Esophagus squamous epithelium (tissue), 5 donors: ENCODE measurements around the gene CHCHD1. TPM values are rescaled to one million over a fixed set of nuclear protein-coding genes. Genes with fewer than 3 reads are reported as not detected.
A peak's percentile ranks its signal among the peaks of the same experiment; 100 is the strongest.

ENCODE experiments used
- DNase-seq: peaks from one replicate; lab custom pipeline; 2025; lab: John Stamatoyannopoulos, UW
- H3K27ac ChIP-seq, 4 donors: fragments of 200-600 bp; sonication (generic); one replicate each; pipeline ENCODE4 v1.5.1; 2016 to 2019; ENCODE audit warnings: mild to moderate bottlenecking in 1 of 4
- H3K27me3 ChIP-seq, 4 donors: fragments of 200-600 bp; sonication (generic); 1 replicate in 3 of 4; 2 replicates in 1 of 4; pipeline versions ENCODE4 v1.5.1 to v1.6.0; 2017 to 2021; ENCODE audit warnings: antibody characterized with exemption in 1 of 4
- H3K36me3 ChIP-seq, 3 donors: fragments of 200-600 bp; sonication (generic); one replicate each; pipeline ENCODE4 v1.5.1; 2016 to 2019
- H3K4me1 ChIP-seq, 3 donors: fragments of 200-600 bp; sonication (generic); one replicate each; pipeline ENCODE4 v1.5.1; 2017 to 2019
- H3K4me3 ChIP-seq, 4 donors: fragments of 200-600 bp; sonication (generic); 1 replicate in 3 of 4; 2 replicates in 1 of 4; pipeline ENCODE4 v1.5.1; 2016 to 2019; ENCODE audit warnings: mild to moderate bottlenecking in 2 of 4, moderate library complexity in 1 of 4
- H3K9me3 ChIP-seq, 3 donors: fragments of 200-600 bp; sonication (generic); one replicate each; pipeline ENCODE4 v1.5.1; 2016 to 2019
- POLR2A ChIP-seq, 4 donors: fragments of 450-650 bp; IDR thresholded peaks; one replicate each; pipeline ENCODE4 v1.6.1; 2017; ENCODE audit warnings: antibody characterized with exemption in 4 of 4, mild to moderate bottlenecking in 4 of 4, moderate library complexity in 3 of 4
- WGBS, 2 donors: methylation state at CpG; one replicate each; pipeline ENCODE4 v1.1.5; 2018; 5-methylcytosine and 5-hydroxymethylcytosine counted together
- intact Hi-C: fragments of 100-400 bp; cut with DNase I; formaldehyde crosslinking; loops from one replicate; pipeline ENCODE4 v1.15.0; 2022
- total RNA-seq, 4 donors: library from RNA; depleted of rRNA; stranded (reverse); fragments of >200 nt; gene quantifications; one replicate each; pipeline ENCODE4 v1.1.0, GENCODE V29; 2016
- TF ChIP-seq, protein P1 (sequence below), 6 experiments: fragments of 450-650 bp in 4 of 6; fragments of 200-600 bp in 2 of 6; sonication (generic) in 2 of 6; IDR thresholded peaks; one replicate each; pipeline ENCODE4 v1.5.1; 2016 to 2019; ENCODE audit warnings: antibody characterized with exemption in 6 of 6, mild to moderate bottlenecking in 4 of 6, moderate library complexity in 4 of 6
- donor health status: DM: yes; HTN: yes; CAD: no.

CHCHD1 gene
- total RNA-seq, 4 donors from 2014 or later: 21.4 to 41.1 (median 32.8) TPM

GRCh38 chr10:73812657-73813056 lies 30.8 kb downstream of the CHCHD1 start:
- DNase-seq: no peak
- Histone ChIP-seq H3K27me3 (no peaks in the 10 kb centered on the region), H3K9me3 (no peaks in the 10 kb centered on the region), H3K4me1 (peaks cover 9 to 85% (median 35%) of the 10 kb centered on the region in 3 donors), H3K36me3 (peaks cover 8 to 74% (median 17%) of the 10 kb centered on the region in 3 donors), H3K4me3 (no peak overlapping the region), H3K27ac (peak overlapping the region in 2 of 4 donors; percentile 91 to 97)
- intact Hi-C loops: no loop called here
- TF ChIP-seq, protein P1, sequence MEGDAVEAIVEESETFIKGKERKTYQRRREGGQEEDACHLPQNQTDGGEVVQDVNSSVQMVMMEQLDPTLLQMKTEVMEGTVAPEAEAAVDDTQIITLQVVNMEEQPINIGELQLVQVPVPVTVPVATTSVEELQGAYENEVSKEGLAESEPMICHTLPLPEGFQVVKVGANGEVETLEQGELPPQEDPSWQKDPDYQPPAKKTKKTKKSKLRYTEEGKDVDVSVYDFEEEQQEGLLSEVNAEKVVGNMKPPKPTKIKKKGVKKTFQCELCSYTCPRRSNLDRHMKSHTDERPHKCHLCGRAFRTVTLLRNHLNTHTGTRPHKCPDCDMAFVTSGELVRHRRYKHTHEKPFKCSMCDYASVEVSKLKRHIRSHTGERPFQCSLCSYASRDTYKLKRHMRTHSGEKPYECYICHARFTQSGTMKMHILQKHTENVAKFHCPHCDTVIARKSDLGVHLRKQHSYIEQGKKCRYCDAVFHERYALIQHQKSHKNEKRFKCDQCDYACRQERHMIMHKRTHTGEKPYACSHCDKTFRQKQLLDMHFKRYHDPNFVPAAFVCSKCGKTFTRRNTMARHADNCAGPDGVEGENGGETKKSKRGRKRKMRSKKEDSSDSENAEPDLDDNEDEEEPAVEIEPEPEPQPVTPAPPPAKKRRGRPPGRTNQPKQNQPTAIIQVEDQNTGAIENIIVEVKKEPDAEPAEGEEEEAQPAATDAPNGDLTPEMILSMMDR (IDR thresholded peaks at IDR 0.05): no peak
- TF ChIP-seq POLR2A (IDR thresholded peaks at IDR 0.05): no peak
- 46 to 58% methylated on average over 4 of the region's 4 CpGs for WGBS, 2 donors

- H3K36me3 ChIP-seq: peaks cover 2 to 74% (median 11%) of the 10 kb centered on the region in 3 donors
- no peak for DNase-seq
- 51 to 82% methylated on average over 3 to 7 of the region's 7 CpGs for WGBS, 2 donors
- TF ChIP-seq, protein P1 (IDR thresholded peaks at IDR 0.05): no peak
- TF ChIP-seq POLR2A (IDR thresholded peaks at IDR 0.05): no peak
- no peak overlapping the region for H3K27ac ChIP-seq
- no peaks in the 10 kb centered on the region for H3K9me3 ChIP-seq
- no peak overlapping the region for H3K4me3 ChIP-seq
- peaks cover 11 to 85% (median 40%) of the 10 kb centered on the region in 3 donors for H3K4me1 ChIP-seq
- intact Hi-C loops: no loop called here
- H3K27me3 ChIP-seq: no peaks in the 10 kb centered on the region
Observed at GRCh38 chr10:73813333-73813732, 31.5 kb downstream of the CHCHD1 start.

DNA sequence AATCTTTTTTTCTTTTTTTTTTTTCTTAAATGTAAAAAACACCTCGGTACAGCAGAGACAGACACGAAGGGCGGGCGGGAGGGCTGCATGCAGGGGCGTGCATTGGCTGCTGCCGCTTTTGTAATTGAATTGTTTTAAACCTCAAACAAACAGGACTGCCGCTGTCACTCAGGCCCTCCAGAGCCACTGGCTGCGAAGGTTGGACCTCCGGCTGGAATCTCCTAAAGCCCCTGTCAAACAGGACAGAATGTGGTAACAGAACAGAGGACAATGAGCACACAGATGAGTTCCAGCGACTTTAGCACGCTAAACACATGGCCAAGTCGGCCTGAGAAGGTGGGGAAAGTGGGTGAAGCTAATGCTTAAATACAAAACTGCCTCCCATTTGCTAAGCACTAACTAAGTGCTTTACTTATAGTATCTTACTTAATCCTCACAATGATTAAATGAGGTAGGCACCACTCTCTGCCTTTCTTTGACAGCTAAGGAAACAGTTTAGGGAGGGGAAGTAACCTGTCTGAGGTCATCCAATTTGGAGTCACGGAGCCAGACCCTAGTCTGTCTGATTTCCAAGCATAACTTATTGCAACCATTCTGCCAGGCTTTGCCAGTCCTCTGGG lies 32.5 kb downstream of the CHCHD1 start:
- WGBS, 2 donors: 65 to 86% methylated on average over 6 to 7 of the region's 13 CpGs
- DNase-seq: no peak
- intact Hi-C loops: no loop called here
- no peaks in the 10 kb centered on the region for H3K27me3 ChIP-seq
- no peak overlapping the region for H3K27ac ChIP-seq
- TF ChIP-seq, protein P1 (IDR thresholded peaks at IDR 0.05): no peak
- TF ChIP-seq POLR2A (IDR thresholded peaks at IDR 0.05): no peak
- no peak overlapping the region for H3K4me3 ChIP-seq
- H3K4me1 ChIP-seq: peaks cover 22 to 88% (median 50%) of the 10 kb centered on the region in 3 donors
- peaks cover 0 to 72% (median 10%) of the 10 kb centered on the region in 3 donors for H3K36me3 ChIP-seq
- H3K9me3 ChIP-seq: no peaks in the 10 kb centered on the region

- peaks cover 0 to 68% (median 10%) of the 10 kb centered on the region in 3 donors for H3K36me3 ChIP-seq
- WGBS, 2 donors: 82 to 87% methylated on average over 4 to 11 of the region's 22 CpGs
- H3K27ac ChIP-seq: peak overlapping the region in 1 of 4 donors; percentile 76
- peaks cover 26 to 88% (median 50%) of the 10 kb centered on the region in 3 donors for H3K4me1 ChIP-seq
- intact Hi-C loops: no loop called here
- no peak for TF ChIP-seq POLR2A (IDR thresholded peaks at IDR 0.05)
- TF ChIP-seq, protein P1 (IDR thresholded peaks at IDR 0.05): peak in 1 of 6 experiments; percentile 12
- no peaks in the 10 kb centered on the region for H3K9me3 ChIP-seq
- no peak overlapping the region for H3K4me3 ChIP-seq
- no peaks in the 10 kb centered on the region for H3K27me3 ChIP-seq
- DNase-seq: no peak
Observed at GRCh38 chr10:73814896-73815718, 33.3 kb downstream of the CHCHD1 start.

DNA sequence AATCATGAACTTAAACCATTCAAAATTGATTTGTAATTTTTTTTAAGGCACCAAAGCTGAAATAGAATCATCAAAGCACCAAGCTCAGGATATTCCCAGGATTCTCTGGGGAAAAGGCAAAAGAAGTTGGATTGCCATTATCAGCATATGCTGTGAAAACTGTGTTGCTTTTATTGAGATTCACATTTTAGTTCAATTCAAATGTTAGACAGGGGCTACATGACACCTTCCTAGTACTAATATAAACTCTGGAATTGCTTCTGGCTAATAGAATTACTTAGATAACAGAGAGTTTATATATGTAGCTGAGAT lies 33.8 kb downstream of the CHCHD1 start:
- H3K27ac ChIP-seq: peak overlapping the region in 3 of 4 donors; percentile 5 to 76 (median 30)
- intact Hi-C loops: no loop called here
- TF ChIP-seq, protein P1 (IDR thresholded peaks at IDR 0.05): no peak
- no peak for TF ChIP-seq POLR2A (IDR thresholded peaks at IDR 0.05)
- peaks cover 0 to 67% (median 10%) of the 10 kb centered on the region in 3 donors for H3K36me3 ChIP-seq
- DNase-seq: no peak
- H3K4me1 ChIP-seq: peaks cover 21 to 86% (median 47%) of the 10 kb centered on the region in 3 donors
- H3K27me3 ChIP-seq: no peaks in the 10 kb centered on the region
- no peaks in the 10 kb centered on the region for H3K9me3 ChIP-seq
- no peak overlapping the region for H3K4me3 ChIP-seq
